HFFc6 (cell line): ENCODE results near the gene UIMC1. TPM values are rescaled to one million over a fixed set of nuclear protein-coding genes. Genes with fewer than 3 reads are reported as not detected.
"Not testable (repeated sequence)": the region's sequence is repeated elsewhere in the genome, so short reads cannot be mapped to it uniquely, and the experiment has no call there.

Experiments
- DNase-seq: peaks from one replicate; pipeline ENCODE4 v3.0.0-alpha.2; 2018
- H3K27ac Mint-ChIP-seq: 2 replicates; pipeline ENCODE4 v1.8.0; 2020; ENCODE audit warnings: mild to moderate bottlenecking, mixed read lengths
- H3K27me3 Mint-ChIP-seq: 2 replicates; pipeline ENCODE4 v1.8.0; 2021; ENCODE audit warnings: mild to moderate bottlenecking, moderate library complexity, mixed read lengths; ENCODE audit not compliant: insufficient read depth
- H3K36me3 Mint-ChIP-seq: 2 replicates; pipeline ENCODE4 v1.8.0; 2021; ENCODE audit warnings: low read depth, mixed read lengths
- H3K4me1 Mint-ChIP-seq: 2 replicates; pipeline ENCODE4 v1.8.0; 2020; ENCODE audit warnings: low read depth, mixed read lengths
- H3K4me3 Mint-ChIP-seq: 2 replicates; pipeline ENCODE4 v1.8.0; 2020; ENCODE audit warnings: mild to moderate bottlenecking, moderate library complexity, mixed read lengths
- H3K9me3 Mint-ChIP-seq: 2 replicates; pipeline ENCODE4 v1.8.0; 2020; ENCODE audit warnings: mild to moderate bottlenecking, mixed read lengths
- total RNA-seq, 6 experiments: library from RNA; stranded (reverse); fragmentation: NEBNext Ultra II Directional; extraction: Animal tissue kit (Norgen Biotek cat#: 25700); gene quantifications; 2 replicates in 1 of 6; 3 replicates in 5 of 6; pipeline ENCODE4 v1.2.3, GENCODE V29; 2021
- TF ChIP-seq, protein P1 (sequence below): fragments of 200-600 bp; sonication (generic); IDR thresholded peaks from 2 replicates; pipeline ENCODE4 v1.5.0; 2021; ENCODE audit warnings: antibody characterized with exemption, mild to moderate bottlenecking

UIMC1 gene
- total RNA-seq, 6 experiments from 2014 or later = 19.8 to 34.4 (median 23.6) TPM

DNA sequence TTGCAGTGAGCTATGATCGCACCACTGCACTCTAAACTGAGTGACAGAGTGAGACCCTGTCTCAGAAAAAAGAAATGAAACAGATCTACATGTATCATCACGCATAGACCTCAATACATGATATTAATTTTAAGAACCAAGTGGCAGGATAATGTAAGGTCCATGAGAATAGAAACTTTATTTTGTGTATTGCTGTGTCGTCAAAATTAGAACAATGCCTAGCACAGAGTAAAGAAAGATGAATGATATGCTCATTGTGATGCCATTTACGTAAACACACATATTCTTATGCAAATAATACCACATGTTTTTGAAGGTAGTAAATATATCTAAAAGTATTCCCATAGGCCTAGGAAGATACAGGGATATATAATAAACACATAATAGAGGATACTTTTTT is 3.6 kb upstream of the UIMC1 start:
- Mint-ChIP-seq H3K27ac (no peak overlapping the region), H3K36me3 (peaks cover 6% of the 10 kb centered on the region; the same call in 1 of the 2 replicates), H3K4me1 (peaks cover 23% of the 10 kb centered on the region), H3K27me3 (no peaks in the 10 kb centered on the region; the same call in 1 of the 2 replicates), H3K9me3 (no peaks in the 10 kb centered on the region), H3K4me3 (no peak overlapping the region)
- no peak for DNase-seq
- TF ChIP-seq, protein P1, sequence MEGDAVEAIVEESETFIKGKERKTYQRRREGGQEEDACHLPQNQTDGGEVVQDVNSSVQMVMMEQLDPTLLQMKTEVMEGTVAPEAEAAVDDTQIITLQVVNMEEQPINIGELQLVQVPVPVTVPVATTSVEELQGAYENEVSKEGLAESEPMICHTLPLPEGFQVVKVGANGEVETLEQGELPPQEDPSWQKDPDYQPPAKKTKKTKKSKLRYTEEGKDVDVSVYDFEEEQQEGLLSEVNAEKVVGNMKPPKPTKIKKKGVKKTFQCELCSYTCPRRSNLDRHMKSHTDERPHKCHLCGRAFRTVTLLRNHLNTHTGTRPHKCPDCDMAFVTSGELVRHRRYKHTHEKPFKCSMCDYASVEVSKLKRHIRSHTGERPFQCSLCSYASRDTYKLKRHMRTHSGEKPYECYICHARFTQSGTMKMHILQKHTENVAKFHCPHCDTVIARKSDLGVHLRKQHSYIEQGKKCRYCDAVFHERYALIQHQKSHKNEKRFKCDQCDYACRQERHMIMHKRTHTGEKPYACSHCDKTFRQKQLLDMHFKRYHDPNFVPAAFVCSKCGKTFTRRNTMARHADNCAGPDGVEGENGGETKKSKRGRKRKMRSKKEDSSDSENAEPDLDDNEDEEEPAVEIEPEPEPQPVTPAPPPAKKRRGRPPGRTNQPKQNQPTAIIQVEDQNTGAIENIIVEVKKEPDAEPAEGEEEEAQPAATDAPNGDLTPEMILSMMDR = no peak

DNA sequence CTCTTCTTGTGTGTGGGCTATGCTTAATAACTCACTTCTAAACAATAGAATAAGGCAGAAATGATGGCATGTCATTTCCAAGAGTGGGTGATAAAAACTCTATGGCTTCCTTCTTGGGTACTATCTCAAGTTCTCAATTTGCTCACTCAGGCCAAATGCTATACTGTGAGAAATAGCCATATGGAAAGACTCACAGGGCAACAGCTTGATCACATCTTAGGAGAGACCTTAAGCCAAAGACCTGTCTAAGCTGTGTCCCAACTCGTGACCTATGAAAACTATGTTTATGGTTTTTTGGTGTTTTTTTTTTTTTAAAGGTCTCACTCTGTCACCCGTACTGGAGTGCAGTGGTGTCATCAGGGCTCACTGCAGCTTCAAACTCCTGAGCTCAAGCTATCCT is 2.1 kb upstream of the UIMC1 start:
- TF ChIP-seq, protein P1 = no peak
- no peaks in the 10 kb centered on the region for H3K9me3 Mint-ChIP-seq
- peaks cover 6% of the 10 kb centered on the region; the same call in 1 of the 2 replicates for H3K36me3 Mint-ChIP-seq
- peaks cover 31% of the 10 kb centered on the region for H3K4me1 Mint-ChIP-seq
- DNase-seq = no peak
- H3K27ac Mint-ChIP-seq = no peak overlapping the region
- H3K4me3 Mint-ChIP-seq = no peak overlapping the region
- no peaks in the 10 kb centered on the region; the same call in 1 of the 2 replicates for H3K27me3 Mint-ChIP-seq

DNA sequence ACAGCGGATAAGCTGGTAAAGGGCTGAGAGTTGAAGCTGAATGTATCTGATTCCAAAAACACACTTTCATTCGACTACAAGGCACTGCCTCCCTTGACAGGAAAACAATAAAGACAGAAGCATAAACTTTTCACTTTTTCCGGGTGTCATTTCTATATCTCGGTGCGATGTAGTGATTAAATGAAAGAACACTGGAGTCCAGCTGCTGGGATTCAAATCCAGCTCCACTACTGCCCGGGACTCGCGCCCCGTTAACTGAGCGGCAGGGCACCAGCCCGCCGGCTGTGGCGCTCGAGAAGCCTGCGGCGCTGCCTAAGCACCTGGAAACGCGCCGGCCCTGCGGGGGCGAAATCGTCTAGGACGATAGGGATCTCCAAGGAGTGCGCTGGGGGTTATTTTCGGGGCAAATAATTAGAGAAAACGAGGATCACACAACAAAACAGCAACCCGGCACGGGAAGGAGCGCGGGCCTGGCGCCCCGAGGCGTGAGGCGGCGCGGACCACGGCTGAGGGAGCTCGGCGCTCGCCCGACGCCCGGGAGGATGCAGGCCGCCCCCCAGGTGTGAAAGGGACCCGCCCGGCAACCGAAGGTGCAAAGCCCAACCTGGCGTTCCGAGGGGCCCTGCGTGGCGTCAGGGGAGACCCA is 837 bp downstream of the UIMC1 start:
- peak overlapping the region; percentile 96 for H3K4me3 Mint-ChIP-seq
- no peaks in the 10 kb centered on the region for H3K9me3 Mint-ChIP-seq
- peak; percentile 42 for DNase-seq
- peaks cover 27% of the 10 kb centered on the region for H3K4me1 Mint-ChIP-seq
- peak overlapping the region; percentile 85 for H3K27ac Mint-ChIP-seq
- H3K36me3 Mint-ChIP-seq = peaks cover 6% of the 10 kb centered on the region; the same call in 1 of the 2 replicates
- TF ChIP-seq, protein P1 = peak; percentile 56
- H3K27me3 Mint-ChIP-seq = no peaks in the 10 kb centered on the region; the same call in 1 of the 2 replicates

DNA sequence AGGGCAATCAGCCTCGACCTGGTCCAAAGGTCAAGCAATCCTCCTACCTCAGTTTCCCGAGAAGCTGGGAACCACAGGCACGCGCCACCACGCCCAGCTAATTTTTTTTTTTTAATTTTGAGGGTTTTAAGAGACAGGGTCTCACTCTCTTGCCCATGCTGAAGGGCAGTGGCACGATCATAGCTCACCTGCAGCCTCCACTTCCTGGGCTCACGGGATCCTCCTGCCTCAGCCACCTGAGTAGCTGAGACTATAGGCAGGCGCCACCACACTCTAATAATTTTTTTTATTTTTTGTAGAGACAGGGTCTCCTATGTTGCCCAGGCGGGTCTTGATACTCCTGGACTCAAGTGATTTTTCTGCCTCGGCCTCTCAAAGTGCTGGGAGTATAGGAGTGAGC is 1.6 kb downstream of the UIMC1 start:
- Mint-ChIP-seq H3K4me1 (peaks cover 27% of the 10 kb centered on the region), H3K9me3 (no peaks in the 10 kb centered on the region), H3K27ac (no peak overlapping the region), H3K36me3 (peaks cover 6% of the 10 kb centered on the region; the same call in 1 of the 2 replicates), H3K27me3 (no peaks in the 10 kb centered on the region; the same call in 1 of the 2 replicates), H3K4me3 (peak overlapping the region; percentile 96)
- DNase-seq = no peak
- TF ChIP-seq, protein P1 = no peak

DNA sequence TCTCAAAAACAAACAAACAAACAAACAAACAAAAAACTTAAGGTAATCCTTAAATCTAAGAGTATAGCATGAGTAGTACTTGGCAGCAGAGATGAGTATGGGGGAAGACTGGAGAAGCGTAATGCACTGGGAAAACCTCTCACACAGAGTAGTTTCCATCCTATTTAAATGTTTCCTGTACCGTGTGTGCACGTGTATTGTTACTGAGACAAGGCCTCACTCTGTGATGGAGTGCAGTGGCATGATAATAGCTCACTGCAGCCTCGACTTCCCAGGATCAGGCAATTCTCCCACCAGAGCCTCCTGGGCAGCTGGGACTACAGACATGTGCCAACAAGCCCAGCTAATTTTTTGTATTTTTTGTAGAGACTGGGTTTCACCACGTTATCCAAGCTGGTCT is 2.9 kb downstream of the UIMC1 start:
- Mint-ChIP-seq H3K9me3 (no peaks in the 10 kb centered on the region), H3K27me3 (no peaks in the 10 kb centered on the region; the same call in 1 of the 2 replicates), H3K4me3 (no peak overlapping the region), H3K36me3 (peaks cover 10% of the 10 kb centered on the region; the same call in 1 of the 2 replicates), H3K4me1 (peaks cover 32% of the 10 kb centered on the region), H3K27ac (no peak overlapping the region)
- no peak for DNase-seq
- TF ChIP-seq, protein P1 = no peak

DNA sequence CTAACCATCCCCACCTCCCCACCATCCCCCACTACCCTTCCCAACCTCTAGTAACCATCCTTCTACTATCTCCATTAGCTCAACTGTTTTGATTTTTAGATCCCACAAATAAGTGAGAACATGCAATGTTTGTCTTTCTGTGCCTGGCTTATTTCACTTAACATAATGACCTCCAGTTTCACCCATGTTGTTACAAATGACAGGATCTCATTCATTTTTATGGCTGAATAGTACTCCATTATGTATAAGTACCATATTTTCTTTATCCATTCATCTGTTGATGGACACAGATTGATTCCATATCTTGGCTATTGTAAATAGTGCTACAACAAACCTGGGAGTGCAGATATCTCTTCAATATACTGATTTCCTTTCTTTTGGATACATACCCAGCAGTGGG is 7.1 kb downstream of the UIMC1 start:
- not testable (repeated sequence) for H3K4me3 Mint-ChIP-seq, H3K36me3 Mint-ChIP-seq, H3K9me3 Mint-ChIP-seq, H3K27me3 Mint-ChIP-seq, H3K27ac Mint-ChIP-seq, DNase-seq
- peaks cover 50% of the 10 kb centered on the region for H3K4me1 Mint-ChIP-seq
